ENCODE data around the gene KIAA1217. TPM values are rescaled to one million over a fixed set of nuclear protein-coding genes. Genes with fewer than 3 reads are reported as not detected.
"Not testable (repeated sequence)": the region's sequence is repeated elsewhere in the genome, so short reads cannot be mapped to it uniquely, and the experiment has no call there.

Gene KIAA1217
- total RNA-seq, 1 experiment from 2014 or later = 4.3 TPM

DNA sequence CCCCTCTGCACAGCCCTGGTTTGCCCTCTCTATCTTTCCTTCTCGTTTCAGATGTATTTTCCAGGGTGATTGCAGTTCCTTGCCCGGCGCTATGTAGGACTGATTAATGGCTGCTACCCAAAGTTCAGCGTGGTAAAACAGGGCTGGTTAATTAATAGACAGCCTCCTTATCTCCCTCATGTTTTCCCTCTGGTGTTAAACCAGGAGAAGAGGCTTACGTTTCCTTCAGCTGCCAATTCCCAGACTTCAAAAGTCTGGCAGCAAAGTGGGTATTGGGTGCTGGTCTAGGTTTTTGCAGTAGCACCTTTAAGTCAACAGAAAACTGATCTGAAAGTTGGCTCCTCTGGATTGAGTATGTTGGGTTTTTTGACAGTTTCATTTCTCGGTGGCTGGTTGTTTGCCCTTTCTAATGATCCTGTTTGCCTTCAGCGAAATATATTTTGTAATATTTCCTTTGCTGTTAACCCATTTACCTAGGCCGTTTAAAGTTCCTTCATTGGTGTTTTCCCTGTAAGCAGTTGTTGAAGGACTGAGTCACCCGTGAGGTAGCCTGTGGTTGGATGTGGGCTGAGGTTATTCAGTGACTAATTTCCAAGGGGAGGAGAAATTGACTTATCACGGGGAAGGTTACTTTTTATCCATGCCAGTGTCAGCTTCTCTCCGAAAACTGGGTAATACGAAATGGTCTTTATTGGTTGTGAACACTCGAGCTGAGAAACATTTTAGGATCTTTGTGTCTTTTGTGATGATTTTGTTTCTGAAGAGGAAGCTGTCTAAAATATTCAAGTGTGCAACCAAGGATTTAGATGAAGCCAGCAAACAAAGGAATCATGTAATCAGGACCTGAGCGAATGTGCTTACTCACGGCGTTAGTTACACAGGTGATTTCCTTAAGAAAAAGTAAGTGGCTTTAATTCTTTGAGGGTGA, 257.2 kb downstream of the KIAA1217 start:
- DNase-seq (ENCODE audit: low read depth) = peak; percentile 88

DNA sequence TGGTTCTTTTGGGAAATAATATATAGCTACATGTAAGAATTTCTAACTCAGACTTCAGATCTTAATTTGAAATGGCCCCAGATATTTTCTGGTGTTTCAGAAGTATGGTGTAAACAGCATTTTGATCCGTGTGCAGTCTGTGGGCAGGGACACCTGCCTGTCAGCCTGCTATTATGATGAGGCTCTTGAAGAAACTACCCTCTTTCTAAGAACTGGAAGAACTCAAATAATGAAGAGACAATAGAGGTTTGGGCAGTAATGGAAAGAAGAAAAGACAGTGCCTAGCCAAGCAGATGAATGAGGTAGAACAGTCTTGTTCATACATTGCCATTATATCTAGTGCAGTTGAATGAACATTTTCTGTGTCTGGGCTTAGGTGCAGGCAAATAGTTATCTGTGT, 258.2 kb downstream of the KIAA1217 start:
- DNase-seq (ENCODE audit: low read depth) = no peak

DNA sequence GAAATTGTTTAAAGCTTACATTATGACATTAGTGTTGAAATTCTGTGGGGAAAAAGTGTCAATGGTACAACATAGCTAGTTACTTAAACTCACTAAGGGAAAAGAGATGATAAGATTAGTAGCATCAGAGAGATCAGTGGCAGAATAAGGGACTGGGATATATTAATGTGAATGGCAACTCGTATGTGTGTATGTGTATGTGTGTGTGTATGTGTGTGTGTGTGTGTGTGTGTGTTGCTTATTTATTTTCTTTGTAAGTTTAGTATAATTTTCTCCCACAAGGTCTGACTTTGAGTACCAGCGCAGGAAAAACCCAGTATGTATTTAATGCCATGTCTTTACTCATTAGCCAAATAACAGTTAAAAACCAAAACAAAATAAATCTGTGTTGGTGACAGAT, 258.7 kb downstream of the KIAA1217 start:
- DNase-seq (ENCODE audit: low read depth) = no peak

DNA sequence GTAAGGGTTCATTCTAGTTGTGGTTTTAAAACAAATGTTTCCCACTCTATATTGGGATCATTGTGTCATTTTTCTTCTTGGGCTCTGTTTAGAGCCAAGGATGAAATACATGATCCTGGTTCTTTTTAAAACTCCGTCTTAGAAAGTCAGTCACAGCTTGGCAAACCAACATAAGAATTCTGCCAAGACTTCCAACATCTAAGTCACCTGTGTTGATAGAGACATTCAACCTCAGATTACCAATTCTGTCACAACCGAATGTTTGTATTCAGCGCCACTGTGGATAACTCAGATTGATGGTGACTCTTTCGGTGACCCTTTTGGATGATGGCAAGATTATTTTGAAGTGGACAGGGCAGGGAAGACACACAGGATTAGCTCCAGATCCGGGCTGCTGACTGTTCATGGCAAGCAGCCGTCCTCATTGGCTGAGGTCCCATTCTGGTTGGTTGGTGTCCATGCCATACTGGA, 259.4 kb downstream of the KIAA1217 start:
- DNase-seq (ENCODE audit: low read depth) = peak; percentile 54

DNA sequence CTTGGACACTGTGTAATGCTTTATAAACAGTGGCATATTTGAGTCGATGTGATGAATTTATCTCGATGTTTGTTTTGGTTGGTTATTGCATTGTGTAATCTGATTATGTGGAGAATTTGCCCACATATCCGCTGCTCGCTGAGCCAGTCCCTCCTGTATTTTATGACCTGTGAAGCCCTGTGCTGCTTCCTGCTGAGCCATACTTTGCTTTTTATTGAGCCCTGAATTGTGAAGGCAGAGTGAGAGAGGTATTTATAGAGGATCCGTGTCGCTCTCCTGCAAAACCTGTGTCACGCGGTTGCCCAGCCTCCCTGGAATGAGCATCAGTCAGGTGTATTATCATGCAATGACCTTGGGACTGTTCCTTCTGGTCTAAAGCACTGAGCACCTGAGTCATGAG, 261.1 kb downstream of the KIAA1217 start:
- DNase-seq (ENCODE audit: low read depth) = peak; percentile 23

DNA sequence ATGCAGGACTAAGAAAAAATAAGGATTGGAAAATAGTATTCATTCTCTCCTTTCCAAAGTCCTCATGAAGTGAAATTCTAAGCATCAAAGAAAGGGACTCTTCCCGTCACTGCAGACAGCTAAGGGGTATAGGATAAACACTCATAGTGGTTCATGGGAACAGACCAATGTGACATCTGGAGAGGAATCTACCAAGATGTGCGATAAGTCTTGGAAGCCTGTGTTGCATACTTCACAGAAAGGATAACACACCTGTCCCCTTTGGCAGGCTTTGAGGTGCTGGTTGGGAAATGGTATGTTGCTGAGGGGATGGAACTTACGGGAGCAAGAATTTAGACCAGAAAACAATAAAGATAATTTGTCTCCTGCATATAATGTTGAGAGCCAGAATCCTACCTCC, 266.7 kb downstream of the KIAA1217 start:
- DNase-seq (ENCODE audit: low read depth) = no peak

DNA sequence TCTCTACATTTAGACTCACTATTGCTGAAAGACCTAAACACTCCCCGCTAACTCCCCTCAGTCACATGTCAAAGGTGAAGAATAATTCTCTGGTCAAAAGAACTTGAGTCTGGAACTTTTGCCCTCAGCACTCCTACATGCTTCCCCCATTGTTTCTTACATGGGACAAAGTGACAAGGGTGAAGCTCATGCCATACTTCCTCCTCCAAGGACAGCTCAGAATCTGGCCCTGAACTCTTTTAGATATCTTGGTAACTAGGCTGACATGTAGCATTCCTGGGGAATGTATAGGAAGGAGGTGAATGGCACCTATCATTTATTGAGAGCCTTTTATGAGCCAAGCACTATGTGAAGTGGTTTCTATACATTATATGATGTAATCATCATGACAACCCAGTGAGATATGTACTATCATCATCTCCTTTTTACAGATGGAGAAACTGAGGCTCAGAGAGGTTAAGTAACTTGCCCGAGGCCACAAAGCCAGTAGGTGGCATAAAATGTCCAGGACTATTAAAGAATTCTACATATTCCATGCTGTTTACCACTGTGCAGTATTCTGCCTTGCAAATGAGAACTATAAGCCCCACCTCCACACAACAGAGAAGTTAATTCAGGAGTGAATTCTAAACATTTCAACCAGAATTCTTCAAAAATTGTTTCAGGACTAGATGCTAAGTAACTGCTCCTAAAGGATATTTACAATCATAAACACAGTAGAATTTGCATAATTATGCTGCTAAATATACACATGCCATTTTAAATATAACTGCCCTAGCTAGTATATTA, 268.2 kb downstream of the KIAA1217 start:
- no peak for DNase-seq (ENCODE audit: low read depth)

DNA sequence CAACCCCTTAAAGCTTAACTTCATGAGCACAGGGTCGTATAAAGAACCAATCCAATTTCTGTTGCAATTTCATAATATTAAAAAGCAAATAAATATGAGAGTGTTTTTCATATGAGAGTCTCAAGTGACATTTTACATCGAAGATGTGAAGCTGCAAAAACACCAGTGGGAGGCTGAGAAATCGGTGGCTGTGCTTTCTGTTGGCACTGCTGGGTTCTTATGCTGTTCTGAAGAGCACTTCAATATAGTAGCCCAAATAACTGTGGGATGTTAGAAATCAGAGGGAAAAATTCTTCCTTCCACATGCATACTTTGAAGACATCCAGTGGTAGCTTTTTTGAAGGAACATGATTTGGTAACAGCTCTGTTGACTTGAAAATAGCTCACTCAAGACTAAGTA, 269.0 kb downstream of the KIAA1217 start:
- no peak for DNase-seq (ENCODE audit: low read depth)

DNA sequence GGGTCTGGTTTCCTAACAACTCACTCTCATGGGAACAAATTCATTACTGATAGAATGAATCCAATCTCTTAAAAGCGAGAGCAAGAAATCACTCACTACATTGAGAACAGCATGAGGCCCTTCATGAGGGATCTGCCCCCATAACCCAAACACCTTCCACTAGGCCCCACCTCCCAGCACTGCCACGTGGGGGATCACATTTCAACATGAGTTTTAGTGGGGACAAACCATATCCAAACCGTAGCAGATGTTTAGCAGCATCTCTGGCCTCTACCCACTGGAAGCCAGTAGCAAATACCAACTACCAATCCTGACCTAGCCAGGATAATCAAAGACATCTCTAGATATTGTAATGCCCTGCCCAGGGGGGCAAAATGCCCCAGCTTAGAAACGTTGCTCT, 270.9 kb downstream of the KIAA1217 start:
- DNase-seq (ENCODE audit: low read depth) = no peak

DNA sequence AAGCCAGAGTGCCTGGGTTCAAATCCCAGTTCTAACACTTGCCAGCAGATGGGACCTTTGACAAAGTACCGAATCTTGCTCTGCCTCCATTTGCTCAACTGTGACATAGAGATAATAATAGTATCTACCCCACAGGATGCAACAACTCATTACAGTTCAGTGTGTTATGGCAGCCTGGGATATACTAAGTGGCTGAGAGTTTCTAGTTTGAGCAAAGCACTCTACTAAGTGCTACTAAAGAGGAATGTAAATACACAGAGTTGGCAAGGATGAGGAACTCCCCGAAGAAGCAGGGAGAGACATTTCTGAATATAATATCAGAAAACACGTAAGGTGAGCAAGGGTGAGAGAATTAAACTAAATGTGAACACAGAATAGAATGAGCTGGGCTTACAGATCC, 271.5 kb downstream of the KIAA1217 start:
- no peak for DNase-seq (ENCODE audit: low read depth)

DNA sequence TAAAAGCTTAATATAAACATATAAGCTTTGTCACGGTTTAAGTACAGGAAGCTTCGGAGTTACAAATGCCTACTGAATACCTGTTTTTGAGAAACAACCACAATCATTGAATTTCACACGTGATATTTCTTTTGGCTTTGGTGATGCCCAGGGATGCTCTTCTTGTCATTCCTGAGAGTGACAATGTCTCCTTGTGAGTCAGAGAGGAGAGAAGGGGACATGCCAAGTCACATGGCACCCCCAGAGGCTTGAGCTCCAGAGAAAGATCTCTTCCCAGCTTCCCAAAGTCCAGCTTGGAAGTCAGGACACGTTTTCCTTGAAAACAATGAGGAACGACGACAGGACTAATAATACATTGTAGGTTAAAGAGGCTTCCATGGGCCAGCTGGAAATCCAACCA, 272.3 kb downstream of the KIAA1217 start:
- DNase-seq (ENCODE audit: low read depth) = no peak

DNA sequence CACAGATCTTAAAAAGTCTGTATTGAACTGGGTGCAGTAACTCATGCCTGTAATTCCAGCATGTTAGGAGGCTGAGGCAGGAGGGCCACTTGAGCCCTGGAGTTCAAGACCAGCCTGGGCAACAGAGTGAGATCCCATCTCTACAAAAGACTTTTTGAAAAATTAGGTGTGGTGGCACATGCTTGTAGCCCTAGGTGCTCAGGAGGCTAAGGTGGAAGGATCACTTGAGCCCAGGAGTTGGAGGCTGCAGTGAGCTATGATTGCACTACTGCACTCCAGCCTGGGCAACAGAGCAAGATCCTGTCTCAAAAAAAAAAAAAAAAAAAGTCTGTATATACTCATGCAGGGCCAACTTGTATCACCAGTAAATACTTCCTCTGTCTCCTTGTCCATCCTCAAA, 273.8 kb downstream of the KIAA1217 start:
- not testable (repeated sequence) for DNase-seq (ENCODE audit: low read depth)

DNA sequence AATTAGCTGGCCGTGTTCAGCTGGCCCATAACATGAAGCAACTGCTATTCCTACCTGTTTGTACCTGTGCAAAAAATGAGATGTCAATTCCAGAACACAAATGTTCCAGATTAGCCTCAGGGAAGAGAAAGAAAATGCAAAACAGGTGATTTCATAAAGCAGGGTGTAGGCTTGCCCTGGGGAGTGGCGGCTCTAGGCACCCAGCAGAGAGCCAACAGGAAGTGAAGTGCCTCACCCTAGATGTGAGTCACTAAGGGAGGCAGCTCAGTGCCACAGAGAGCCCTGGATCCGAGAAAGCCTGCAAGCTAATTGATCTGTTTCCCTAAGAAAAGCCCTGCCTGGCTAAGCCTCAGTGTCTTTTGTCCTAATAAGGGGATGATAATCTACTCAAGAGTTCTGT, 274.8 kb downstream of the KIAA1217 start:
- DNase-seq (ENCODE audit: low read depth) = peak; percentile 87

DNA sequence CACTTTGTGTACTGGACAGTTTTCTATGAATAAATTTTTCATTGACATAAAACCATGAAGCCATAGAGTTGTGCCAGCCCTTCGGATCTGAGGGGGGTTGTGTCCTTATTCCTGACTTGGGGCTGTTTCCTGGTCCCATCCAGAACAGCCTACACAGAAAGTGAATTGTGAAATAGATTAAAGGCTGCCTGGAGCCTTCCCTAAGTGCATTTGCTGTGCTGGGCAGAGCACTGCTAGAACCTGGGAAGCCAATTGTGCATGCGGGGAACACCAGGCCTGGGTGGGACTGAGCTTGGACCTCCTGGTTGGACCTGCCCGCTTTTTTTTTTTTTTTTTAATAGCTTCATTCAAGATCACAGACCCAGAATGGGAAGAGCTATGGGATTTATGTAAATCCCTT, 275.8 kb downstream of the KIAA1217 start:
- DNase-seq (ENCODE audit: low read depth) = no peak

DNA sequence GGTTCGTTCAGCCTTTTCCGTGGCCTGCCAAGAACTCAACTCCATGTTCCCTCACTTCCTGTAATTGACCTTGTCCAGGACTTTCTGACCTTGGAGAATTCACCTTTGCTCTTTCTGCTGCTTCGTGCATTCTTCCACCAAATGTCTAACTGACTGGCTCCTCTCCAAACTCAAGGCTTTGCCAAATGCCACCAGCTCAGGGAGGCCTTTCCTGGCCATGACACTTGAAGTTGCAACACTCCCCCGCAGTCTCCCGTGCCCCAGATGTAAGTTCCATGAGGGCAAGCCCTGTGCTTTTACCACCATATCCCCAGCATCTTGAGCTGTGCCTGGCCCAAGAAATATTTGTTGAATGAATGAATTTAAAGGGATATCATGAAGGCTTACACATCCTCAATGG, 276.4 kb downstream of the KIAA1217 start:
- no peak for DNase-seq (ENCODE audit: low read depth)

DNA sequence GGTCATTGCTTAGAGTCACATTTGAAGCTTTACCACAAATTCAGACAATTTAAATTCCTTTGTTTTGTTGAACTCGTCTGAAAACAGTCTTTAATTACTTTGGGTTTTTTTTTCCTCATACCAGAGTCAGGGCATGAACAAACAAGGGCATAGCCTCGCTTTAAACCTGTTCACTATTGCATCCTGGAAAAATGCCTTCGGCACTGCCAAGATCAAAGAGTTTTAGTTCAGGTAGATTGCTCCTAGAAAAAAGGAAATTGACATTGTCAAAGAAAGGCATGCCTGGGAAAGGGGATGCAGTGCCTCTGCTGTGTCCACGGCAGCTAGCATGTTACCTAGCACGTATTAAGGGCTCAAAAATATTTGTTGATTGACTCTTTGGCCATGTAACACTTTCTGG, 279.7 kb downstream of the KIAA1217 start:
- DNase-seq (ENCODE audit: low read depth) = no peak

DNA sequence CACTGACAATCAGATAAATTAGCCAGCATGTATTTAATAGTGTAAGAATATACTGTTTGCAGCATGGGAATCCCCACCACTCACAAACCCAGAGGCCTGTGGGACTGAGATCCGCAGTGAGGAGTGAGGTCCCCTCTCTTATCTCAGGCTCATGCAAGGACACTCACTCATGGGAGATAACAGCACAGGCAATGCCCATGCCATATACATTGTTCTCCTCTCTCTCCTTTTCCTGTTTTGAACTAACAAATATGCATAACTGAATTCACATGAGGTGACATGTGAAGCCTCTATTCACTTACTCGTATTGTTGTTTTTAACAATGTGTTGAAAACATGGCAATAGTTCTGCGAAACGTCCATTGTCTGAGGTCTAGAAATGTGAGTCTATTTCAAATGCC, 284.2 kb downstream of the KIAA1217 start:
- DNase-seq (ENCODE audit: low read depth) = no peak

DNA sequence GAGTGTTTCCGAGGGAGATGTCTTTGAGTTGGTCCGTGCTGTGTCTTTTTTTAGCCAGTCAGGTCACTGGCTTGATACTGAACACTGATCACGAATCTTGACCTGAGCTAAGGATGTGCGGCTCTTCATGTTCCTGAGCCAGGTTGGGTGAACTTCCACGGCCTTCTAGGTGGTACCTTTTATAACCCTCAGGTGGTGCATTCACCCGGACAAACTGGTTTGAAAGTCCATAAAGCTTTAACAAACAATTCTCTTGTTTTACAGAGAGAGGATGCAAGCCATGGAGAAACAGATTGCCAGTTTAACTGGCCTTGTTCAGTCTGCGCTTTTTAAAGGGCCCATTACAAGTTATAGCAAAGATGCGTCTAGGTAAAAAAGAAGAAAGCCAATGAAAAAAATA, 285.3 kb downstream of the KIAA1217 start:
- DNase-seq (ENCODE audit: low read depth) = no peak

DNA sequence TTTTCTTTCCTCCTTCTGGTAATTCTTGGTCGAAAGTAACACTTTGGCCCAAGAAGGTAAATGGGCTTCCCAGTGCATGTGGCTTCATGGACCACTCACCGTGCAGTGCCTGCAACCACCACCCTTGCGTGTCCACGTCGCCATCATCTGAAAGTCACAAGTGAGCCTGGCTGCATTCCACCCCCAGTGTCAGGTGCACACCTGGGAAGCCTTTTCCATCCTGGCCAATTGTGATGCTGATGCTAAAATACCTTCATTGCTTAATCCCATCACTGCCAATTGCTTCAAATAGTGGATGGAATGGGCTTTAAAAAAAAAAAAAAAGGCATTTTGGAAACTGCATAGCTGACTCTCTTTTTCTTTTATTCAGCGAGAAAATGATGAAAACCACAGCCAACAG, 285.8 kb downstream of the KIAA1217 start:
- no peak for DNase-seq (ENCODE audit: low read depth)

DNA sequence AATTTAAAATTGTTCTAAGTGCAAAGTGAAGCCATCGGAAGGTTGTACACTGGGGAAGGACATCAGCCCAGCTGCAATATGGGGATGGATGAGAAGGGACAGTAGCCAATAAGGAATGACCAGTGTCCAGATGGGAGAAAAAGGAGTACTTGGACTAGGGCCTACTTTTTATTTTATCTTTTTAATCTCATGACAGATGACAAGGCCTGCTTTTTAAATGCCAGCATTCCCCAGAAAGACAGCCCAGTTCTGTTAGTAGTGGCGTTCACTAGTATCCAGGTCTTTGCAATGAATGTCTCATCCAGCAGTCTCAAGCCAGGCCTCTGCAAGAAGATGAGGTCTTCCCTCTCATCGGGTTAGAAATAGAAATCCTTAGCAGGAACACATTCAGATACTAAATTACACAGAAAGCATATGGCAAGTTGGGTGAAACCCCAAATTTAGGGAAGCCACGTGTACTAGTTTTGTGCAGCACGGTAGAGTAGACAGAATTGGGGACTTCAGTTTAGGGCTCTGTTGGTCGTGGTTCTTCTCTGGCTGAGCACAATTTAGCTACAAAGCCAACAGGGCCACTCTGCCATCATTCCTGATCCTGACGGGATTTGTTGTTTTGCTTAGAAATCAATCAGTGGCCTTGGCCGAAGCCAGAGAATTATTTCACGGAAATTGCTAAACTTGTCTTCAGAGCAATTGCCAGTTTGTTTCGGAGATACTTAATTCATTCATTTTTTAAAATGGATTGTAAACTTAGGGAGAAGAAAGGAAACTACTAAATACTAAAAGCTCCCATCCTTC, 286.9 kb downstream of the KIAA1217 start:
- no peak for DNase-seq (ENCODE audit: low read depth)

DNA sequence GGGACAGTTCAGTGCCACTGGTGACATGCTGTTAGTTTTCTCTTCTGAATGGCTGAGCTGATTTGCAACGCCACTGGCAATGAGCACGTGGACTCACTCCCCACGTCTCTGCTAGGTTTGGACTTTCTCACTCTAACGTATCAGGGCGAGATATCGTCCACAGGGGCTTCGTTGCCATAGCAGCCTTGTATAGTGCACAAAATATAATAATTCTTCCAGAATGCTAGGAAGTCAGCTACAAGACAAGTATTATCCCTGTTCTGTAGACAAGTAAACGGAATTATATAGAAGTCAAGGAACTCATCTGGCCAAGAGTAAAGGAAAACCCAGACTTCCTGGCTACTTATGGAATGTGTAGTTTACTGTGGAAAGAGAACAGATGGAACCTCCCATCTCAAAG, 288.0 kb downstream of the KIAA1217 start:
- no peak for DNase-seq (ENCODE audit: low read depth)
